ENCODE data around the gene ACY1.
"Not testable (repeated sequence)": the region's sequence is repeated elsewhere in the genome, so short reads cannot be mapped to it uniquely, and the experiment has no call there.

Gene ACY1

GRCh38 chr3:52030714-52031310 is 47.5 kb downstream of the ACY1 start:
- no peak for DNase-seq

GRCh38 chr3:52031896-52032295 is 48.6 kb downstream of the ACY1 start:
- DNase-seq = no peak

- no peak for DNase-seq
Measured at GRCh38 chr3:52032702-52033408, 49.5 kb downstream of the ACY1 start.

GRCh38 chr3:52033748-52034147 is 50.4 kb downstream of the ACY1 start:
- not testable (repeated sequence) for DNase-seq

- no peak for DNase-seq
Measured at GRCh38 chr3:52034212-52034611, 50.9 kb downstream of the ACY1 start.

- no peak for DNase-seq
Measured at GRCh38 chr3:52034651-52035050, 51.3 kb downstream of the ACY1 start.

- no peak for DNase-seq
Measured at GRCh38 chr3:52036222-52036694, 52.9 kb downstream of the ACY1 start.

- no peak for DNase-seq
Measured at GRCh38 chr3:52036829-52037228, 53.5 kb downstream of the ACY1 start.

GRCh38 chr3:52037291-52037690 is 54.0 kb downstream of the ACY1 start:
- no peak for DNase-seq

GRCh38 chr3:52038227-52038626 is 54.9 kb downstream of the ACY1 start:
- DNase-seq = no peak
